Measurements from ENCODE around the gene RASL10A.
A peak's percentile ranks its signal among the peaks of the same experiment; 100 is the strongest.

The RASL10A gene

GRCh38 chr22:29268511-29269229 lies 46.8 kb downstream of the RASL10A start:
- H3K36me3 ChIP-seq (ENCODE audit: control insufficient read depth, insufficient read depth, low read length), result no peaks in the 10 kb centered on the region
- peaks cover 30% of the 10 kb centered on the region for H3K4me1 ChIP-seq (ENCODE audit: control insufficient read depth, insufficient read depth, low read length)
- H3K4me3 ChIP-seq (ENCODE audit: low read length), result peak overlapping the region; percentile 90
- H3K27me3 ChIP-seq (ENCODE audit: control insufficient read depth, insufficient read depth, low read length), result no peaks in the 10 kb centered on the region
- H3K9me3 ChIP-seq (ENCODE audit: control insufficient read depth, low read length), result no peaks in the 10 kb centered on the region
- H3K9ac ChIP-seq (ENCODE audit: low read length), result peak overlapping the region; percentile 98

GRCh38 chr22:29267858-29268510 lies 47.5 kb downstream of the RASL10A start, which contains the start of the genes EWSR1 and RHBDD3:
Gene EWSR1, plus strand, starts transcription at chr22:29268268. Its CDS starts 69 bp downstream, at chr22:29268337.
Gene RHBDD3, minus strand, starts transcription at chr22:29267981. Its CDS starts 2,355 bp downstream, at chr22:29265626.
- Histone ChIP-seq H3K4me3 (ENCODE audit: low read length) (peak within 1 kb of the TSS; percentile 90), H3K36me3 (ENCODE audit: control insufficient read depth, insufficient read depth, low read length) (no peaks in the 10 kb centered on the region), H3K4me1 (ENCODE audit: control insufficient read depth, insufficient read depth, low read length) (peaks cover 30% of the 10 kb centered on the region), H3K9ac (ENCODE audit: low read length) (peak within 1 kb of the TSS; percentile 98), H3K9me3 (ENCODE audit: control insufficient read depth, low read length) (no peaks in the 10 kb centered on the region), H3K27me3 (ENCODE audit: control insufficient read depth, insufficient read depth, low read length) (no peaks in the 10 kb centered on the region)

GRCh38 chr22:29267462-29267857 lies 48.0 kb downstream of the RASL10A start:
- no peaks in the 10 kb centered on the region for H3K36me3 ChIP-seq (ENCODE audit: control insufficient read depth, insufficient read depth, low read length)
- peak overlapping the region; percentile 98 for H3K9ac ChIP-seq (ENCODE audit: low read length)
- H3K4me3 ChIP-seq (ENCODE audit: low read length), result peak overlapping the region; percentile 90
- no peaks in the 10 kb centered on the region for H3K9me3 ChIP-seq (ENCODE audit: control insufficient read depth, low read length)
- H3K4me1 ChIP-seq (ENCODE audit: control insufficient read depth, insufficient read depth, low read length), result peaks cover 30% of the 10 kb centered on the region
- H3K27me3 ChIP-seq (ENCODE audit: control insufficient read depth, insufficient read depth, low read length), result no peaks in the 10 kb centered on the region

GRCh38 chr22:29266564-29267461 lies 48.7 kb downstream of the RASL10A start:
- Histone ChIP-seq H3K4me3 (ENCODE audit: low read length) (peak overlapping the region; percentile 90), H3K27me3 (ENCODE audit: control insufficient read depth, insufficient read depth, low read length) (no peaks in the 10 kb centered on the region), H3K36me3 (ENCODE audit: control insufficient read depth, insufficient read depth, low read length) (no peaks in the 10 kb centered on the region), H3K9me3 (ENCODE audit: control insufficient read depth, low read length) (no peaks in the 10 kb centered on the region), H3K9ac (ENCODE audit: low read length) (peak overlapping the region; percentile 98), H3K4me1 (ENCODE audit: control insufficient read depth, insufficient read depth, low read length) (peaks cover 30% of the 10 kb centered on the region)

- Histone ChIP-seq H3K9ac (ENCODE audit: low read length) (no peak overlapping the region), H3K9me3 (ENCODE audit: control insufficient read depth, low read length) (no peaks in the 10 kb centered on the region), H3K27me3 (ENCODE audit: control insufficient read depth, insufficient read depth, low read length) (no peaks in the 10 kb centered on the region), H3K36me3 (ENCODE audit: control insufficient read depth, insufficient read depth, low read length) (no peaks in the 10 kb centered on the region), H3K4me1 (ENCODE audit: control insufficient read depth, insufficient read depth, low read length) (peaks cover 26% of the 10 kb centered on the region), H3K4me3 (ENCODE audit: low read length) (no peak overlapping the region)
These were observed 49.6 kb downstream of the RASL10A start for GRCh38 chr22:29265929-29266328.

GRCh38 chr22:29265305-29265704 lies 50.2 kb downstream of the RASL10A start:
- no peaks in the 10 kb centered on the region for H3K27me3 ChIP-seq (ENCODE audit: control insufficient read depth, insufficient read depth, low read length)
- no peaks in the 10 kb centered on the region for H3K9me3 ChIP-seq (ENCODE audit: control insufficient read depth, low read length)
- peaks cover 22% of the 10 kb centered on the region for H3K4me1 ChIP-seq (ENCODE audit: control insufficient read depth, insufficient read depth, low read length)
- no peaks in the 10 kb centered on the region for H3K36me3 ChIP-seq (ENCODE audit: control insufficient read depth, insufficient read depth, low read length)
- no peak overlapping the region for H3K9ac ChIP-seq (ENCODE audit: low read length)
- no peak overlapping the region for H3K4me3 ChIP-seq (ENCODE audit: low read length)

GRCh38 chr22:29263791-29264276 lies 51.7 kb downstream of the RASL10A start:
- H3K4me3 ChIP-seq (ENCODE audit: low read length), result no peak overlapping the region
- no peaks in the 10 kb centered on the region for H3K27me3 ChIP-seq (ENCODE audit: control insufficient read depth, insufficient read depth, low read length)
- no peaks in the 10 kb centered on the region for H3K36me3 ChIP-seq (ENCODE audit: control insufficient read depth, insufficient read depth, low read length)
- peaks cover 15% of the 10 kb centered on the region for H3K4me1 ChIP-seq (ENCODE audit: control insufficient read depth, insufficient read depth, low read length)
- H3K9ac ChIP-seq (ENCODE audit: low read length), result no peak overlapping the region
- H3K9me3 ChIP-seq (ENCODE audit: control insufficient read depth, low read length), result no peaks in the 10 kb centered on the region

Data from mucosa of stomach (tissue), 1 donor.